ENCODE results near the gene SRL. TPM values are rescaled to one million over a fixed set of nuclear protein-coding genes. Genes with fewer than 3 reads are reported as not detected.

SRL gene
- total RNA-seq = not detected in 2 replicates

DNA sequence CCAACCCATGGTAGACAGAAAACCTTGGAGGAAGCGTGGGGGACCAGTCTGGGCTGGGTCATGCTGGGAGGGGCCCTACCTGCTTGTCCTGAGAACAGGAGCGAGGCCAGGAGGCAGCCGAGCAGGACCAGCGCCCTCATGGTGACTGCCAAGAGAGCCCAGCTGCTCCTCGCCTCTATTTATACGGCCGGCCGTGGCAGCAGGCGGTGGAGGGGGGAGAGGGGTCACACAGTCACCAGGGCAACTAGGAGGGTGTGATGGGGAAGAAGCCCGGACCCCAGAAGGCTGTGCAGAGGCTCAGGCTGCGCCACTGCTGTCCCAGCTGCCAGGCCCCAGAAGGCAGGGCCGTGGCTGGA lies at the start of gene SRL:
SRL (minus strand) TSS at position 153 of the 356 bp plus-strand sequence; CDS start at position 140, 13 bp downstream.
- H3K4me3 ChIP-seq (ENCODE audit: low read depth, low read length) = no peak within 1 kb of the TSS
- no peak for TF ChIP-seq CTCF (conservative IDR thresholded peaks at IDR 0.05; ENCODE audit: low read depth, low read length)
- DNase-seq (ENCODE audit: low read depth) = no peak

DNA sequence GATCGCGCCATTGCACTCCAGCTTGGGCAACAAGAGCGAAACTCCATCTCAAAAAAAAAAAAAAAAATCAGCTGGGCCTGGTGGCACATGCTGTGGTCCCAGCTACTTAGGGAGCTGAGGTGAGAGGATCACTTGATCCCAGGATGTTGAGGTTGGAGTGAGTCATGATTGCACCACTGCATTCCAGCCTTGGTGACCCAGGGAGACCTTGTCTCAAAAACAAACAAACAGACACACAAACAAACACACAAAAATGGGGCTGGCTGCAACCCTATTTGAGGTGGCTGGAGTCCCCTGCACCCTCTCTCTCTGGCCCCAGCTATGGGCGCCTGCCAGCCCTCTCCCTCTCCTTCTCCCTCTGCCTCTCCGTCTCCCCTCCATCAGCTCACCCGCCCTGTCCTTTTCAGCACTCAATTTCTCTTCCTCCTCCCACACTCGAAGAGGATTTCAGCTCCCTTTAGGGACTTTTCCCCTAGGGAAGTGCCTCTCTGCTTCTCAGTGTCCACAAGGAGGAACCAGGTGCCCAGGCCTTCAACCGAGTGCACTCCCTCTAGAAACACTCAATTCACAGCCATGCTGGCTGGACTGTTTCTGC lies 48.5 kb upstream of the SRL start:
- H3K4me3 ChIP-seq (ENCODE audit: low read depth, low read length) = no peak overlapping the region
- TF ChIP-seq CTCF (conservative IDR thresholded peaks at IDR 0.05; ENCODE audit: low read depth, low read length) = peak; percentile 54
- DNase-seq (ENCODE audit: low read depth) = no peak

DNA sequence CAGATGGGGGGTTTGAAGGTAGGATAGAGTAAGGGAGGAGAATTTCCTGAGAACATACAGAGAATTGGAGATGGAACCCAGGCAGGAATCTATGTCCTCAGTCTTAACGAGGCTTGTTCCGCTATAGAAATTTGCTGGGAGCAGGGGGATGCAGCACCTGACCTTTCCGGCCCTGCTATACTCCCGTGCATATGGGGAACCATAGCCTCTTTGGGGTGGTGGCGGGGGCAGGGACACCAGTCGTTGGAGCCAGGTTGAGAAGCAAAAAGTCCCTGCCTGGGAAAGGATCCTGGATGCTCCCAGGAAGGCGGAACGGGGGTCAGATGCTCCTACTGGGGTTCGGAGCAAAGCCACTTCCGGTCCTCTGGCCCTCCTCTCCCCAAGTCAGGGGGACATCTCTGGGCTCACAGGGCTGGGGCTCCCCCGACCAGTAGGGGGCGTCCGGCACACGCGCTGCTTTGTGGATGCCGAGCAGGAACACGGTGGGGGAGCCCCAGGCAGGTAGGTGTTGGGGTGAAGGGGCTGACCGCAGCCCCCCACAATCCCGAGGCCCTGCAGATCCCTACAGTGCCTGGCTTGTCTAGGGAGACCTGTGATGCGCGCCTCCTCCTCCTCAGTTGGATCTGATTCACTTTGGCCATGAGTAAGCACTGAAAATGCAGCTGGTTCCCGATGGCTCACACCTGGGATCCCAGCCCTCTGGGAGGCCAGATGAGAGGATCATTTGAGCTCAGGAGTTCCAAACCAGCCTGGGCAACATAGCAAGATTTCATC lies 46.5 kb upstream of the SRL start:
- H3K4me3 ChIP-seq (ENCODE audit: low read depth, low read length) = no peak overlapping the region
- DNase-seq (ENCODE audit: low read depth) = no peak
- TF ChIP-seq CTCF (conservative IDR thresholded peaks at IDR 0.05; ENCODE audit: low read depth, low read length) = peak; percentile 89

DNA sequence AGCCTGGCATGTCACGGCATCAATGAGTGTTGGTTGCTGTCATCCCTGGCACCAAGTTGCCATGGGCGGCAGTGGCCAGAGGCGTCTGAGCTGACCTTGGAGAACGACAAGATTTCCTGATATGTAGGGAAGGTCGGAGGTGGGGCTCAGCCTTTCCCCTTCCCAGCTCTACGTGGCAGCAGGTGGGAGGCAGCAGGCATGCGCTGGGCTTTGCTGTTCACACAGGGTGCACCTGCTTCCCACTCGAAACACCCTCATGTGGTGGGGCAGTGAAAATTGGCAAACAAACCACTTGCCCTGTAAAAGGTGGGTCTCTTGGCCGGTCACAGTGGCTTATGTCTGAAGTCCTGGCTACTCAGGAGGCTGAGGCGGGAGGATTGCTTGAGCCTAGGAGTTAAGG lies 43.3 kb upstream of the SRL start:
- H3K4me3 ChIP-seq (ENCODE audit: low read depth, low read length) = no peak overlapping the region
- DNase-seq (ENCODE audit: low read depth) = no peak
- no peak for TF ChIP-seq CTCF (conservative IDR thresholded peaks at IDR 0.05; ENCODE audit: low read depth, low read length)

GRCh38 chr16:4283939-4284338 lies 42.1 kb upstream of the SRL start:
- DNase-seq (ENCODE audit: low read depth) = no peak
- no peak for TF ChIP-seq CTCF (conservative IDR thresholded peaks at IDR 0.05; ENCODE audit: low read depth, low read length)
- H3K4me3 ChIP-seq (ENCODE audit: low read depth, low read length) = no peak overlapping the region

GRCh38 chr16:4283441-4283840 lies 41.6 kb upstream of the SRL start:
- H3K4me3 ChIP-seq (ENCODE audit: low read depth, low read length) = no peak overlapping the region
- no peak for TF ChIP-seq CTCF (conservative IDR thresholded peaks at IDR 0.05; ENCODE audit: low read depth, low read length)
- no peak for DNase-seq (ENCODE audit: low read depth)

GRCh38 chr16:4280625-4281024 lies 38.7 kb upstream of the SRL start:
- no peak overlapping the region for H3K4me3 ChIP-seq (ENCODE audit: low read depth, low read length)
- no peak for DNase-seq (ENCODE audit: low read depth)
- TF ChIP-seq CTCF (conservative IDR thresholded peaks at IDR 0.05; ENCODE audit: low read depth, low read length) = no peak

Measured in epithelial cell of proximal tubule (primary cell).